GM12892 (cell line): ENCODE measurements around the gene TAF11L2.
"Not testable (repeated sequence)": the region's sequence is repeated elsewhere in the genome, so short reads cannot be mapped to it uniquely, and the experiment has no call there.

Experiments used
- POLR2A ChIP-seq: IDR thresholded peaks from 2 replicates; pipeline ENCODE4 v1.6.1; 2011; ENCODE audit warnings: low read depth, low read length, control low read depth
- POLR2AphosphoS5 ChIP-seq: IDR thresholded peaks from 2 replicates; pipeline ENCODE4 v1.6.1; 2011; ENCODE audit warnings: low read depth, low read length, control low read depth

DNA sequence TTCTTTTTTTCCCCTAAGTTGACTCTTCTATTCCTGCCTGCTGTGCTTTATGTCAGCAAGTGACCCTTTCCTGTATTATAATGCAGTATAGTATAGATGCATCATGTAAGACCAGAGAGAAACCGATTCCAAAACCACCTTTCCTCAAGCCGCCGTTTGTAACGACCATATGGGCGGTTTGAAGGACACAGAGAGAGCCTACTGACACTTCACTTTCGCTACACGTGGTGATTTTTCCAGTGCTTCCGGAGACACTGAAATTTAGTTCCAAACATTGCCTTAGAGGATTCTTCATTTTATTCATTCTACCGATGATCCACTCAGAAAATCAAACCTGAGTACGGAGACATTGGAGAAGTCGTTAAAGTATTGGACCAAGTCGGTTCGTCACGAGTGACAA lies 21.5 kb downstream of the TAF11L2 start:
- TF ChIP-seq POLR2A, POLR2AphosphoS5: not testable (repeated sequence)
